HUES48 (cell line): ENCODE measurements around the gene KAT6B.

Experiments used
- H3K27ac ChIP-seq: one replicate; pipeline ENCODE4 v1.7.0; 2013; ENCODE audit warnings: low read depth, low read length, inconsistent platforms
- H3K27me3 ChIP-seq: 2 replicates; pipeline ENCODE4 v1.6.1; 2013; ENCODE audit warnings: mild to moderate bottlenecking, low read length; ENCODE audit not compliant: control insufficient read depth, insufficient read depth
- H3K36me3 ChIP-seq: 2 replicates; pipeline ENCODE4 v1.6.1; 2013; ENCODE audit warnings: low read length; ENCODE audit not compliant: control insufficient read depth, insufficient read depth
- H3K4me1 ChIP-seq: 2 replicates; pipeline ENCODE4 v1.6.1; 2013; ENCODE audit warnings: mild to moderate bottlenecking, low read length; ENCODE audit not compliant: control insufficient read depth, insufficient read depth
- H3K4me3 ChIP-seq: 2 replicates; pipeline ENCODE4 v1.5.1; 2013; ENCODE audit warnings: mild to moderate bottlenecking, low read depth, low read length
- H3K9ac ChIP-seq: 2 replicates; pipeline ENCODE4 v1.6.1; 2013; ENCODE audit warnings: mild to moderate bottlenecking, low read depth, low read length, moderate library complexity
- H3K9me3 ChIP-seq: 2 replicates; pipeline ENCODE4 v1.6.1; 2013; ENCODE audit warnings: low read length; ENCODE audit not compliant: control insufficient read depth, insufficient read depth

KAT6B gene

GRCh38 chr10:75061709-75062505, 235.5 kb downstream of the KAT6B start:
- H3K27ac ChIP-seq = no peak overlapping the region
- no peaks in the 10 kb centered on the region for H3K36me3 ChIP-seq
- H3K4me1 ChIP-seq = no peaks in the 10 kb centered on the region
- H3K27me3 ChIP-seq = no peaks in the 10 kb centered on the region
- no peaks in the 10 kb centered on the region for H3K9me3 ChIP-seq
- H3K9ac ChIP-seq = no peak overlapping the region
- H3K4me3 ChIP-seq = no peak overlapping the region

DNA sequence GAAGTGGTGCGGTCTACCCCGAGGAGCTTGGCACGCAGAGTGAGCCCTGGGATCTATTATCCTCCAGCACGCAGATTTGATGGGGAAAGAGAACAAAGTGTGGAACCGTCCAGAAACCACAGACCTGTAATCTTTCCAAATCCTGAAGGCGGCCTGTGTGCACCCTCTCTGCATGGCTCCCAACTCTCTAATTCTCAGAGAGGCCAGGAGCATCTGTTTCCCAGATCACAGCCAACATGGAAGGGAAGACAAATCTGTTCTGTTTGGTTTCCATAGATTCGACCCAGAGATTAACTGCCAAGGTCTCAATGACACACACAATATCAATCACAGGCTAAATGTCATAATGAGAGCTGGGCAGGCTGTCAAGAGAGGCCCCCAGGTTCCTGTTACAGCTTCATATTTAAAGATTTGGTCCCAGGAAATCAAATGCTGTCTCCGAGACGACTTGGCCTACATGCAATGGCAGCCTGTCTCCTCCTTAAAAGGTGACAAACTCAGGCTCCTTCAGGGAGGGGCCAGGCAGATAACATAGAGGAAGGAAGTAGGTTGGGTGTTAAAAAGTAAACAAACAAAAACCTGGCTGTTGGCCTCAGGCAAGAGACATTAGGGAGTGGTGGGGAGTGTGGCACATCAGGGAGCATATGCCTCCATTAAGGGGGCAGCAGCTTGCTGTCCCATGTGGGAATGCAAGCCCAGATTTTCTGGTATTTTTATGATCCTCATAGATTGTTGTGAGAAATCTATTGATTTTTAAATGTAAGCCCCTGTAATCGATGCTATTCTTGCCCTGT, 236.3 kb downstream of the KAT6B start:
- no peaks in the 10 kb centered on the region for H3K4me1 ChIP-seq
- no peaks in the 10 kb centered on the region for H3K27me3 ChIP-seq
- no peak overlapping the region for H3K9ac ChIP-seq
- H3K4me3 ChIP-seq = no peak overlapping the region
- H3K9me3 ChIP-seq = no peaks in the 10 kb centered on the region
- H3K36me3 ChIP-seq = no peaks in the 10 kb centered on the region
- no peak overlapping the region for H3K27ac ChIP-seq

GRCh38 chr10:75063461-75064230, 237.2 kb downstream of the KAT6B start:
- Histone ChIP-seq H3K27ac (no peak overlapping the region), H3K4me1 (no peaks in the 10 kb centered on the region), H3K27me3 (no peaks in the 10 kb centered on the region), H3K4me3 (no peak overlapping the region), H3K9ac (no peak overlapping the region), H3K36me3 (no peaks in the 10 kb centered on the region), H3K9me3 (no peaks in the 10 kb centered on the region)

GRCh38 chr10:75065076-75065475, 238.7 kb downstream of the KAT6B start:
- no peaks in the 10 kb centered on the region for H3K36me3 ChIP-seq
- no peak overlapping the region for H3K9ac ChIP-seq
- H3K27me3 ChIP-seq = no peaks in the 10 kb centered on the region
- no peak overlapping the region for H3K27ac ChIP-seq
- no peaks in the 10 kb centered on the region for H3K9me3 ChIP-seq
- H3K4me3 ChIP-seq = no peak overlapping the region
- H3K4me1 ChIP-seq = no peaks in the 10 kb centered on the region

- Histone ChIP-seq H3K4me1 (no peaks in the 10 kb centered on the region), H3K36me3 (no peaks in the 10 kb centered on the region)
Measured at GRCh38 chr10:75066271-75066670, 239.9 kb downstream of the KAT6B start.

DNA sequence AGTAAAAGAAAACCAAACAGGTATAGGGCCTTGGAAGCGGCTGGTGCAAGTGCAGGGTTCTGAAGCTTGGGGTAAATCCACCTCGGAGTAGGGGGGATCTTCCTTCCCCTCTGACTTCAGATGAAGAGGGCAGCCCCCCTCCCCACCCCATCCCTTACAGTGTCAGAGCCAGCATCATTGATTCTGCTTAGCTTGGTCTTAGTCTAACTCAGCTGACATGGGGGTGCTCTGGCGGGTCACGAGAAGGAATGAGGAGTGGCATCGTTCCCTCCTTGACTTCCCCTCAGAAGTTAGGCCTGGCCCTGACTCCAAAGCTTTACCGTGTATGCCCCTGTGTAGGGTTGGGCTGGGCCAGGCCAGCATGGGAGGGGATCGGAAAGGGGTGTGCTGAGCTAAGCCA, 240.9 kb downstream of the KAT6B start:
- no peak overlapping the region for H3K9ac ChIP-seq
- H3K27ac ChIP-seq = no peak overlapping the region
- H3K4me1 ChIP-seq = no peaks in the 10 kb centered on the region
- H3K36me3 ChIP-seq = no peaks in the 10 kb centered on the region
- H3K9me3 ChIP-seq = no peaks in the 10 kb centered on the region
- no peaks in the 10 kb centered on the region for H3K27me3 ChIP-seq
- no peak overlapping the region for H3K4me3 ChIP-seq

More at GRCh38 chr10:75066271-75066670, 239.9 kb downstream of the KAT6B start:
- no peak overlapping the region for H3K9ac ChIP-seq
- H3K9me3 ChIP-seq = no peaks in the 10 kb centered on the region
- H3K4me3 ChIP-seq = no peak overlapping the region
- H3K27ac ChIP-seq = no peak overlapping the region
- H3K27me3 ChIP-seq = no peaks in the 10 kb centered on the region

GRCh38 chr10:75068523-75068922, 242.1 kb downstream of the KAT6B start:
- Histone ChIP-seq H3K9ac (no peak overlapping the region), H3K27ac (no peak overlapping the region), H3K4me1 (no peaks in the 10 kb centered on the region), H3K9me3 (no peaks in the 10 kb centered on the region), H3K36me3 (no peaks in the 10 kb centered on the region), H3K27me3 (no peaks in the 10 kb centered on the region), H3K4me3 (no peak overlapping the region)

- Histone ChIP-seq H3K4me3 (no peak overlapping the region), H3K9ac (no peak overlapping the region), H3K36me3 (no peaks in the 10 kb centered on the region), H3K27ac (no peak overlapping the region), H3K27me3 (no peaks in the 10 kb centered on the region), H3K9me3 (no peaks in the 10 kb centered on the region), H3K4me1 (no peaks in the 10 kb centered on the region)
Measured at GRCh38 chr10:75070476-75070875, 244.1 kb downstream of the KAT6B start.

GRCh38 chr10:75070961-75071428, 244.6 kb downstream of the KAT6B start:
- no peak overlapping the region for H3K27ac ChIP-seq
- H3K4me3 ChIP-seq = no peak overlapping the region
- H3K27me3 ChIP-seq = no peaks in the 10 kb centered on the region
- H3K4me1 ChIP-seq = peaks cover 2% of the 10 kb centered on the region; the same call in 1 of the 2 replicates
- H3K9ac ChIP-seq = no peak overlapping the region
- H3K9me3 ChIP-seq = no peaks in the 10 kb centered on the region
- H3K36me3 ChIP-seq = no peaks in the 10 kb centered on the region

GRCh38 chr10:75071756-75072155, 245.4 kb downstream of the KAT6B start:
- Histone ChIP-seq H3K27ac (no peak overlapping the region), H3K9me3 (no peaks in the 10 kb centered on the region)

More at GRCh38 chr10:75071756-75072155, 245.4 kb downstream of the KAT6B start:
- peaks cover 10% of the 10 kb centered on the region; the same call in 1 of the 2 replicates for H3K4me1 ChIP-seq
- H3K9ac ChIP-seq = no peak overlapping the region
- no peaks in the 10 kb centered on the region for H3K36me3 ChIP-seq
- no peak overlapping the region for H3K4me3 ChIP-seq
- H3K27me3 ChIP-seq = no peaks in the 10 kb centered on the region
